NCI-H345 (cell line): ENCODE measurements around the gene LSR.
A peak's percentile ranks its signal among the peaks of the same experiment; 100 is the strongest.

Experiments used
- DNase-seq: peaks from one replicate; lab custom pipeline; 2025; lab: John Stamatoyannopoulos, UW

Gene LSR

DNA sequence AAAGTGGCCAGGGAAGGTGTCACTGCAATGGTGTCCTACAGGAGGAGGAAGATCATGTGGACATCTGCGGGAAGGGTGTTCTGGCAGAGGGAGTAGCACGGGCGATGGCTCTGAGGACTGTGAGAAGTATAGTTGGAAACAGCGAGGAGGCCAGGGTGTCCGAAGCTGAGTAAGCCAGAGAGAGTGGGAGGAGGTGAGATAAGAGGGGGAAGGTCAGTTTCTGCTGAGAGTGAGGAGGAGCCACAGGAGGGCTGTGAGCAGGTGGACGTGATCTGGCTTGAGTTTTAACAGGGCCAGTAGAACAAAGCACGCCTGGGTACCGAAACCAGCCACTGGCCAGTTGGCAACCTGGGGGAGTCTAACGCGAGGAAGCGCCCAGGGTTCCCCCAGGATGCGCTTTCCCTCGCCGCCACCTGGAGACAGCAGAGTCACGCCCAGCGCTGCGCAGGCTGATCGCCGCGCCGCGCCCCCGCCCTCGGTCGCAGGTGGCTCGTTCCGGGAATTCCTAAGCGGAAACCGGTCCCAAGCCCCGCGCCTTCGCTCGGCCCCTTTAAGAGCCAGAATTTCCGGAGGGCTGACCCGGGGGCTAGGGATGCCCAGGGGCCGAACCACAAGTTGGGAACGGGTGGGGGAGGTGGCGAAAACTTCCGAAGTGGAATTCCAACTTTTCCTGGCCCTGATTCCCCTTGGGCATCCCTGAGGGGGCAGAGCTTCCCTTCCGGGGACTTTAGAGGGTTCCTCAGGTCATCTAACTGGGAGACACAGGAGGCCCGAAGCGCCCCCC, 1.1 kb upstream of the LSR start:
- DNase-seq: peak; percentile 99

DNA sequence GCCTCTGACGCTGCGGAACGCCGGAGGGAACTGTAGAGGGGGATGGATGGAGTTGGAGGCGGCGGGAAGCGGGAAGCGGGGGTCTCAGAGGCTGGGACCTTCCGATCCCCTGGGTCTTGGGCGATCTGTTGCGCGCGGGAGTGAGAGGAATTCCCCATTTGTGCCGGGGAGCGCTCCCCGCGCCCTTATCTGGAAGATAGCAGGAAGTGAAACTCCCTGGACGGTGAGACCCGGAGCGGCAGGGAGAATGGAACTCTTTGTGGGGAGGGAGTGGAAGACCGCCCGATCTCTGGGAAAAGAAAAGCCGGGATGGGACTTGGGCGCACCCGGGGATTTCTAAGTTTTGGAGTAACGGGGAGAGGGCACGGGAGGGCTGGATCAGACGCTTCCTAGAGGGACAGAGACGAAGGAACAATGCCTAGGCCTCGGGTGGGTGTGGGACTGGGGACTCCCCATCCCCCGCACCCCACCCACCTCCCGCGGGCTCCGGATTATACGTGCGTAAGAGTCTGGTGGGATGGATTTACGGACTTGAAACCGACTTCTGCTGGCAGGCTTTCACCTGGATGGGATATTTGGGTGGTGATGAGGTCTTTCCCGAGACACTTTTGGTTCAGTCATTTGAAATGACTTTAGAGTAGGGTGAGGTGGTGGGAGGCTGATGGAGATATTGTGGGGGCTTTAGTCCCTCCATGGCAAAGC, 495 bp downstream of the LSR start:
- DNase-seq: peak; percentile 55

DNA sequence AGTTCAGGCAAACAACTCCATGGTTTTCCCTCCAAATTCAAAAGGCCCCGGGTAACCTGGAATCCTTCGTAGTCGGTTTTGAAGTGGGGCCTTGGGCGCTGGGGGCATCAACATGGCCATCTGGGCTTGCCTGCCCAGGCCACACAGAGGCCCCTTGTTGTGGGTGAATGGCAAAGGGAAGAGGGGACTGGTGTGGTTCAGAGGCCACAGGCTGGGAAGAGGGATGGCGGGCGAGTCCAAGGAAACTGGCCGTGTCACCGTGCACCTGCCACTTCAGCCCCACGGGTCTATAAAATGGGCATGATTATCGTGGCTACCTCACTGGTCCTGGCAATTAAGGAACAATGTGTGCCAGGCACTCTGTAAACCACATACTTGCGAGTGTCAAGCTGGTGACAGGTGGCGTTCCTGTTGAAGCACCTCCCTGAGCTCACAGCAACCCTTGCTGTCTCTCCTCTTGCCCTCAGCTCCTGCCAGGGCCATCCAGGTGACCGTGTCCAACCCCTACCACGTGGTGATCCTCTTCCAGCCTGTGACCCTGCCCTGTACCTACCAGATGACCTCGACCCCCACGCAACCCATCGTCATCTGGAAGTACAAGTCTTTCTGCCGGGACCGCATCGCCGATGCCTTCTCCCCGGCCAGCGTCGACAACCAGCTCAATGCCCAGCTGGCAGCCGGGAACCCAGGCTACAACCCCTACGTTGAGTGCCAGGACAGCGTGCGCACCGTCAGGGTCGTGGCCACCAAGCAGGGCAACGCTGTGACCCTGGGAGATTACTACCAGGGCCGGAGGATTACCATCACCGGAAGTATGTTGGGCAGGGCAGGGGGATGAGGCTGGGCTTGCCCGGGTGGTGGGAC, 1.3 kb downstream of the LSR start:
- DNase-seq: no peak

DNA sequence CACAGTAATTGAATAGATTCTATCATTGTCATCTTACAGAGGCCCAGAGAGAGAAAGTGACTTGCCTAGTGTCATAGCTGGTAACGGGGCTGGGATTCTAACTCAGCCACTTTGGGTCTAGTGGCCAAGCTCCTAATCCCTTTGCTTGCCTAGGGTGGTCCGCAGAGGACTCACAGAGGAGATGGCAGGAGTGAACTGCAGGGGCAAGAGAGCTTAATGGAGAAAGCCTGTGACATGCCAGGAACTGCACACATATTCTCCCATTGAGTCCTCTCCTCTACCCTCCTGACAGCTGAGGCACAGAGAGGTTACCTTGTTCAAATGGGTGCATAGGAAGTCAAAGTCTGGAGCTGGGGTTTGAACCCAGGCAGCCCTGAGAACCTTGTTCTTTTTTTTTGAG, 2.7 kb downstream of the LSR start:
- DNase-seq: no peak

- peak; percentile 62 for DNase-seq
These were observed 4.8 kb downstream of the LSR start for GRCh38 chr19:35253316-35254286.

- no peak for DNase-seq
These were observed 5.8 kb downstream of the LSR start for GRCh38 chr19:35254341-35255297.

DNA sequence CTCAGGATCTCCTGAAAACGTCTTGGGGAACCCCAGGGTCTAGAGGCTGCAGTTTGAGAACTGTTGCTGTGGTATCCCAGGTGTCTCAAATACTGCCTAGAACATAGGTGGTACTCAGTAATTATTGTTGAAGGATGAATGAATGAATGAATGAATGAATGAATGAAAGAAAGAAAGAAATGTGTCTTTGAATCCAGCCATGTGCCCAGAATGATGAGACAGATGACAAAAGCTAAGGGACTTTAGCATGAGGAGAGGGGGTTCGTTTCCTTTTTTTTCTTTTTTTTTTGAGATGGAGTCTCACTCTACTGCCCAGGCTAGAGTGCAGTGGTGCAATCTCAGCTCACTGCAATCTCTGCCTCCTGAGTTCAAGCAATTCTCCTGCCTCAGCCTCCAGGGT, 7.8 kb downstream of the LSR start:
- DNase-seq: no peak

- no peak for DNase-seq
These were observed 8.3 kb downstream of the LSR start for GRCh38 chr19:35257113-35257461.

- DNase-seq: no peak
These were observed 12.0 kb downstream of the LSR start for GRCh38 chr19:35260694-35261304.

DNA sequence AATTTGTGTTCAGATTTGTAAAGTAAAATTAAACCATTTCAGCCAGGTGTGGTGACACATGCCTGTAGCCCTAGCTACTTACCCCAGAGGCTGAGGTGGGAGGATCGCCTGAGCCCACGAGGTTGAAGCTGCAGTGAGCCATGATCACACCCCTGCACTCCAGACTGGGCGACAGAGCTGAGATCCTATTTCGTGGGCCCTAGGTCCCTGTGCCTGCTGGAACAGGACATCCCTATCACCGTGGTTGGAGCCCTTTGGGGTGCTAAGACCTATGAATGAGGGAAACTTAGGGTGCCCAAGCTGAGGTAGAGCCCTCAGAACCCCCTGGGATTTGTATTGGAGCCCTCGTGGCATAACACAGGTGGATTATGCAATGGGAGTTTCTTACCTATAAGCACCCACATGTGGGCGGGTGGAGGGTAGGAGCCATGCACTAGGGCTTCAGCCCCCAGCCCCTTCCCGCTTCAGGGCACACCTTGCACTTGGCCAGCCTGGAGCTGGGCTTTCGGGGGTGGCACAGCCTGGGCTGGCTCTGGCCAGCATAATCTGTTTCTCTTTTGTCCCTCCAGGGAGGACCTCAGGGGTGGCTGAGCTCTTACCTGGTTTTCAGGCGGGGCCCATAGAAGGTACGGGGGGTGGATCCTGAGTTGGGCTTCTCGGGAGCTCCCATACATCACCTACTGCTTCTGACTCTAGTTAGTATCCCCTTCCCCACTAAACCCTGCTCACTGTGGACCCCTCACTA, 12.7 kb downstream of the LSR start:
- DNase-seq: no peak

GRCh38 chr19:35262101-35262761, 13.4 kb downstream of the LSR start:
- DNase-seq: no peak

DNA sequence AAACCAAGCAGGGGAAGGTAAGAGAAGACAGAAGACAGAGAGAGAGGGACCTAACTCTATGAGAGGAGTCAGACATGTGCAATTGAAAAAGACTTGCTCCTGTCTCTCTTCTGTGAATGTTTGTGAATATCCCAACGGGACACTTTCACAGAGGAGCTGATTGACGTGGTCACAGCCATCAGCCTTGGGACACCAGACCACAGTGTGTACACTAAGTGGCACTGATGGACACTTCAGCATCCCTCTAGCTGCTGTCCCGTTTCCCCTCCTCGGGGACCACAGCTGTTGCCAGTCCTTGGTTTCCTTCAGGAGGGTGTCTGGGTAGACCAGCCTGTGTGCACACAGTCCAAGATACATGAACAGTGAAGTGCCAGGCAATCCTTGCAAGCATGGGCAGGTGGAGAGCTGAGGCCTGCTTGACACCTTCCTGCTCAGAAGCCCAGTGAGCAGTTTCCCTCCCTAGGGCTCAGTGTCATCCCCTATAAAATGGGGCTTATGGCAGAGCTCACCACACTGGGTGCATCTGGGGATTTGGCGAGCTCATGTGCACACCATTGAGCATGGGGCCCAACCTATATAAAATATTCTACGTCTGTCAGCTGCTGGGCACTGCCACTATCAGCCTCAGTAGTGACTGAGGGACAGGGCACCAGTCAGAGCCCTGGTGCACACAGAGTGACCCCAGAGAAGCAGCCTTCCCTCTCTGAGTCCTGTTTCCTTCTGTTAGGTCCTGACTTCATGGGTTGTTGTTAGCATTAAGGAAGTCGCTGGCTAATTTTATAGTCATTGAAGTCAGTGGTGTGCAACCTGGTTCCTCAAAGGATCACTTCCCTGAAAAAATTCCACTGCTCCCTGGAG, 15.7 kb downstream of the LSR start:
- no peak for DNase-seq

DNA sequence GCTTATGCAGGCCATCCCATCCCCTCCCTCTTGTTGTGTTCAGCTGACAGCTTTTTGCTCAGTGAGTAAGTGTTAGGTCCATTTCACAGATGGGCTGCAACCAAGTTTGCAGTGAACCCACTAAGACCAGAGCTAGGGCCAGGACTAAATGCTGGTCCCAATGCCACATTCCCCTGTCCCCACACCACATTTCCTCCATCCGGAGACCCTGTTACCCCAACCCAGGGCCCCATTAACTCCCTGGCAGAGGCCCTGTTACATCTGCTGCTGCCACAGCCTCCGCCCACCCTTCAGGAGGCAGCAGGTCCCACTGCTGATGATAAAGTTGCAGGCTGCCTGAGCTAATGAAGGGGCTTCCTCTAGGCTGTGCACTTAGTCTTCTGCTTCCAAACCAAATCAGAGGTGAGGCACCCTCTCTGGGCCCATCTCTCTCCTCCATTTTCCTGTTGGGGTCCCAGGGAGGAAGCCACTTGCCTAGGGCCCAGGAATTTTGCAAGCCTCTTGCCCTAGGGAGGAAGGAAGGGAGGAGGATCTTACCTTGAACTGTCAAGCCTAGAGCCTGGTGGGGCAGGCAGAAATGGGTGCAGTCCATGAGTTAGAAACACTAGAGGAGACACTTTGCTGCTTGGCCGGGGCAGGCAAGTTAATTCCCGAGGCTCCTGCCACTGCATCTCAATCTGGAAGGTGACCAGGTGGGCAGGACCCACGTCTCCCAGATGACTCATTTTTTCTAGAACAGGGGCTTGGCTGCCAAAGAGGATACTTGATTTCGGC, 16.5 kb downstream of the LSR start:
- no peak for DNase-seq

DNA sequence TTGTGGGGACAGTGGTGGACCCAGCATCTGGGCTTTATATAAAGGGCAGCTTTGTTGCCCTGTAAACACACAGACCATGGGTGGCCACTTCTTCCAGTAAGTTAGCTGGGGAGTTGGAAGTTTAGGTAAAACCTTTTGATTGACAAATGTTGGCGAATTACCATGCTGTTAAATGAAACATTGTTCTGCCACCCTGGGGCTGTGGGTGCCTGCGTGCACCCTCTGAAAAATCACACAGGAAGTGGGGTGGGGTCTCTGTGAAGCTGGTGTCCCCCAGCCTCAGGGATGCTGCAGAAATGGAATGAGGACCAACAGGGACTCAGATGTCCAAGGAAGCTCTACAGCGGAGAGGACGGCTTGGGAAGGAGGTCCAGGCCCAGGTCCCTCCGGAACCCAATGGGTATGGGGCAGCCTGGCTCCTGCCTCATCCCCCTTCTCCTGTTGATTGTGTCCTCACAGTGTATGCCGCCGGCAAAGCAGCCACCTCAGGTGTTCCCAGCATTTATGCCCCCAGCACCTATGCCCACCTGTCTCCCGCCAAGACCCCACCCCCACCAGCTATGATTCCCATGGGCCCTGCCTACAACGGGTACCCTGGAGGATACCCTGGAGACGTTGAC, 17.2 kb downstream of the LSR start:
- no peak for DNase-seq

DNA sequence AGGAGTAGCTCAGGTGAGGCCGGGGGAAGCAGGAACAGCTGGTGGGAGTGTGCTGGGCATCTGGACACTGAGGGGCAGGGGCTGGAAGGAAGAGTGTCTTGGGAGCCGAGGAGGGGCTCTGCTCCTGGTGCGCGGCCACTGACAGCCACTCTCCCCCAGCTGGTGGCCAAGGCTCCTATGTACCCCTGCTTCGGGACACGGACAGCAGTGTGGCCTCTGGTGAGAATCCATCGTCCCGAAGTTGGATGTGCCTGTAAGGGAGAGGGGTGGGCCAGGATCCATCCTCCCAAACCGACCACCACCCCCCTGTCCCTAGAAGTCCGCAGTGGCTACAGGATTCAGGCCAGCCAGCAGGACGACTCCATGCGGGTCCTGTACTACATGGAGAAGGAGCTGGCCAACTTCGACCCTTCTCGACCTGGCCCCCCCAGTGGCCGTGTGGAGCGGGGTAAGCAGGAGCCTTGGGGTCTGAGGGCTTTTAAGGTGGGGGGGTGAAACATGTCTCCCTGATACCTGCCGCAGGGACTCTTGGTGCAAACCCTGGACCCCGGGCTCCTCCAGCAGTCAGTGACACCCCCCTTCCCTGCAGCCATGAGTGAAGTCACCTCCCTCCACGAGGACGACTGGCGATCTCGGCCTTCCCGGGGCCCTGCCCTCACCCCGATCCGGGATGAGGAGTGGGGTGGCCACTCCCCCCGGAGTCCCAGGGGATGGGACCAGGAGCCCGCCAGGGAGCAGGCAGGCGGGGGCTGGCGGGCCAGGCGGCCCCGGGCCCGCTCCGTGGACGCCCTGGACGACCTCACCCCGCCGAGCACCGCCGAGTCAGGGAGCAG, 17.9 kb downstream of the LSR start:
- no peak for DNase-seq
